Suprapubic skin (tissue), 4 donors: Measurements from ENCODE around the gene OR5AK2. TPM values are rescaled to one million over a fixed set of nuclear protein-coding genes. Genes with fewer than 3 reads are reported as not detected.

Experiments
- DNase-seq, 2 donors: peaks; one replicate each; pipeline ENCODE4 v3.0.0-alpha.2; 2019; ENCODE audit warnings: low spot score in 2 of 2
- H3K27ac ChIP-seq: fragments of 200-600 bp; sonication (generic); one replicate; pipeline ENCODE4 v1.5.1; 2019
- H3K27me3 ChIP-seq: fragments of 200-600 bp; sonication (generic); one replicate; pipeline ENCODE4 v1.5.1; 2019
- H3K36me3 ChIP-seq: fragments of 200-600 bp; sonication (generic); one replicate; pipeline ENCODE4 v1.5.1; 2019
- H3K4me1 ChIP-seq: fragments of 200-600 bp; sonication (generic); one replicate; pipeline ENCODE4 v1.5.1; 2019
- H3K4me3 ChIP-seq: fragments of 200-600 bp; sonication (generic); one replicate; pipeline ENCODE4 v1.5.1; 2019; ENCODE audit warnings: mild to moderate bottlenecking
- H3K9me3 ChIP-seq: fragments of 200-600 bp; sonication (generic); one replicate; pipeline ENCODE4 v1.5.1; 2019
- CTCF ChIP-seq, 2 donors: fragments of 200-600 bp in 1 of 2; fragments of 450-650 bp in 1 of 2; sonication (generic) in 1 of 2; IDR thresholded peaks; one replicate each; pipeline ENCODE4 v1.5.1; 2016 to 2019; ENCODE audit warnings: antibody characterized with exemption in 2 of 2, mild to moderate bottlenecking in 1 of 2, moderate library complexity in 1 of 2
- EP300 ChIP-seq: sonication (generic); formaldehyde crosslinking; IDR thresholded peaks from one replicate; pipeline ENCODE4 v1.6.1; 2017; ENCODE audit warnings: antibody characterized with exemption
- POLR2A ChIP-seq, 2 donors: fragments of 450-650 bp; IDR thresholded peaks; one replicate each; pipeline ENCODE4 v1.6.1; 2017; ENCODE audit warnings: antibody characterized with exemption in 2 of 2, mild to moderate bottlenecking in 2 of 2, moderate library complexity in 2 of 2
- POLR2AphosphoS5 ChIP-seq, 3 donors: sonication (generic); formaldehyde crosslinking; IDR thresholded peaks; one replicate each; pipeline ENCODE4 v1.6.1; 2017; ENCODE audit warnings: antibody characterized with exemption in 3 of 3
- WGBS: methylation state at CpG from one replicate; pipeline ENCODE4 v1.1.5; 2018; 5-methylcytosine and 5-hydroxymethylcytosine counted together
- total RNA-seq, 4 donors: library from RNA; depleted of rRNA; stranded (reverse); fragments of >200 nt; gene quantifications; one replicate each; pipeline ENCODE4 v1.1.0, GENCODE V29; 2016

The OR5AK2 gene
- total RNA-seq, 4 donors from 2014 or later: not detected

DNA sequence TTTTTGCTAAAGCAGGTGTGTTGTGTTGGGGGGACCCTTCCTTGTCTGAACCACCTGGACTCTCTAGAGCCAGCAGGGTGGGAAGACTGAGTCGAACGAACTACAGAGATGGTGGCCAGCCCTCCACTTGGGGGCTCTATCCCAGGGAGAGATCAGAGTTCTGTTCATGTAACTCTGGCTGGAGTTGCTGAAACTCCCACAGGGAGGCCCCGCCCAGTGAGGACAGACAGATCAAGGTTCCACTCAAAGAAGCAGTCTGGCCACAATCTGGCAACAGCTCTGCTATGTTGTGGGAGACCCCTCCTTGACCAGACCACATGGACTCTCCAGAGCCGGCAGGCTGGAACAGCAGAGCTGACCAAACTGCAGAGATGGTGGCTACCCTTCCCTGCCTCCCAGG lies 20.2 kb upstream of the OR5AK2 start:
- no peaks in the 10 kb centered on the region for H3K27me3 ChIP-seq
- H3K36me3 ChIP-seq: no peaks in the 10 kb centered on the region
- no peak for DNase-seq
- no peaks in the 10 kb centered on the region for H3K9me3 ChIP-seq
- H3K4me3 ChIP-seq: no peak overlapping the region
- H3K27ac ChIP-seq: no peak overlapping the region
- 93% methylated on average over 3 of the region's 4 CpGs for WGBS
- TF ChIP-seq POLR2A (IDR thresholded peaks at IDR 0.05): no peak
- TF ChIP-seq POLR2AphosphoS5 (IDR thresholded peaks at IDR 0.05): no peak
- no peak for TF ChIP-seq EP300
- TF ChIP-seq CTCF (IDR thresholded peaks at IDR 0.05): no peak
- no peaks in the 10 kb centered on the region for H3K4me1 ChIP-seq

DNA sequence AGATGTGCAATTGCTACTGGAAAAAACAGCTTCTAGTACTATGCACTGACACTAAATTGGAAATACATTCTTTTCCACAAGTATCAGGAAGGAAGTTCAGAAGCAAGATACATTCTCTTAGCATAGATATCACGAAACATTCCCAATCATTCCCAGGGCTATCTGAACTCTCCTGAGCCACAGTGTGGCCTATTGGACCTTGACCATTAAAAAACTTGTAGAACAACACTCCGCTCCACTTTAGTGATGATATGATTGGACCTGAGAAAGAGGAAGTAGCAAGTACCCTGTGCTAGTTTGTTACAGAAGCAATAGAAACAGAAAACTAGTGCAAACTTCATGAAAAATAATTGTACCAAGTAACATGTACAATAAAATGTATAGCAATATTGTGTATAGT lies 11.4 kb upstream of the OR5AK2 start:
- DNase-seq: no peak
- Histone ChIP-seq H3K36me3 (no peaks in the 10 kb centered on the region), H3K27ac (no peak overlapping the region), H3K4me1 (no peaks in the 10 kb centered on the region), H3K4me3 (no peak overlapping the region), H3K27me3 (no peaks in the 10 kb centered on the region), H3K9me3 (no peaks in the 10 kb centered on the region)
- WGBS: 96% methylated on average over 2 of the region's 2 CpGs
- TF ChIP-seq POLR2A (IDR thresholded peaks at IDR 0.05) (no peak), POLR2AphosphoS5 (IDR thresholded peaks at IDR 0.05) (no peak), EP300 (no peak), CTCF (IDR thresholded peaks at IDR 0.05) (no peak)

GRCh38 chr11:56990702-56991101 lies 2.0 kb downstream of the OR5AK2 start:
- Histone ChIP-seq H3K36me3 (no peaks in the 10 kb centered on the region), H3K4me3 (no peak overlapping the region), H3K4me1 (no peaks in the 10 kb centered on the region), H3K27ac (no peak overlapping the region), H3K27me3 (no peaks in the 10 kb centered on the region), H3K9me3 (no peaks in the 10 kb centered on the region)
- DNase-seq: no peak
- TF ChIP-seq EP300: no peak
- TF ChIP-seq POLR2A (IDR thresholded peaks at IDR 0.05): no peak
- no peak for TF ChIP-seq POLR2AphosphoS5 (IDR thresholded peaks at IDR 0.05)
- WGBS: 86% methylated on average over 2 of the region's 2 CpGs

DNA sequence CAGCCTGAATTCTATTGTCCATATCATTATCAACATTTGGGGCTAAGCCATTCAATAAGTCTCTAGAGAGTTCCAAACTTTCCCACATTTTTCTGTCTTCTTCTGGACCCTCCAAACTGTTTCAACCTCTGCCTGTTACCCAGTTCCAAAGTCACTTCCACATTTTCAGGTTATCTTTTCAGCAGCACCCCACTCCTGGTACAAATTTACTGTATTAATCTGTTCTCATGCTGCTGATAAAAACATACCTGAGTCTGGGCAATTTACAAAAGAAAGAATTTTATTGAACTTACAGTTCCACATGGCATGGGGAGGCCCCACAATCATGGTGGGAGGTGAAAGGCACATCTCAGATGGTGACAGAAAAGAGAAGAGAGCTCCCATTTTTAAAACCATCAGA lies 5.8 kb downstream of the OR5AK2 start:
- Histone ChIP-seq H3K4me3 (no peak overlapping the region), H3K9me3 (no peaks in the 10 kb centered on the region), H3K27ac (no peak overlapping the region), H3K27me3 (no peaks in the 10 kb centered on the region), H3K4me1 (no peaks in the 10 kb centered on the region), H3K36me3 (no peaks in the 10 kb centered on the region)
- TF ChIP-seq CTCF (IDR thresholded peaks at IDR 0.05) (no peak), POLR2A (IDR thresholded peaks at IDR 0.05) (no peak), POLR2AphosphoS5 (IDR thresholded peaks at IDR 0.05) (no peak), EP300 (no peak)
- DNase-seq: no peak

DNA sequence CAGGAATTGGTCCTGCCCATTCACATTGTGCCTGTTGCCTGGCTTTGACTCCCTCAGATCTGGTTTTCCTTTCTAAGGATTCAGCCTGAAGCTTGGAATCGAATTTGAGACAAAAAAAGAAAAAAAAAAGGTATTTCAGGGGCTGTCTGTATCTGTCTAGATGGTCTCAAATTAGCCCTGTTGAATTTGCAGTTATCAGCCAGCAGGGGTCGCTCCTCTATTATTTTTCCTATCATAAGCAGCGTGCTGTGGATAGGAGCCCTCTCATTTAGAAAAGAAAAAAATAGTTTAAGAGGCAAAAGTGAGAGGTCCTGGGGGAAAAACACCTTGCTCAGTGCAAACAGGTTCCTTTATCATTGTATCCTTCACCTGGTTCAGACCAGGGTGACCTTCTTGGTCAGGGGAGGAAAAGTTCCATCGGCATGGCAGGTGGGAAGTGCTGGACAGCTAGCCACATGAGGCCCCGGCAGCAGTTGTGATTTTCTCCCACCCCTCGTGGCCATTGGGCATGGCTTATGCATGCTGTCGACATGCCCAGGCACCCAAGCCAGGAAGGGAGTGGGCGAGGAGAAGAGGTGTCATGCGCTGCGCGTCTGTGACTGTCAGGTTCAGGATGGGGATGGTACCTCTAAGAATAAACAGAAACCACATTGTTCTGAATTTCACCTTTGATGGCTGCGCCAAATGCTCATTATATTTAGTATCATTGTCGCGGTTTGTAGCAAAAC lies 13.1 kb downstream of the OR5AK2 start:
- Histone ChIP-seq H3K27me3 (no peaks in the 10 kb centered on the region), H3K27ac (no peak overlapping the region), H3K4me1 (no peaks in the 10 kb centered on the region), H3K4me3 (no peak overlapping the region), H3K9me3 (peaks cover 10% of the 10 kb centered on the region), H3K36me3 (no peaks in the 10 kb centered on the region)
- WGBS: 80% methylated on average over 14 of the region's 14 CpGs
- DNase-seq: no peak
- TF ChIP-seq POLR2AphosphoS5 (IDR thresholded peaks at IDR 0.05) (no peak), CTCF (IDR thresholded peaks at IDR 0.05) (no peak), POLR2A (IDR thresholded peaks at IDR 0.05) (no peak), EP300 (no peak)

GRCh38 chr11:57008373-57008772 lies 19.7 kb downstream of the OR5AK2 start:
- Histone ChIP-seq H3K27ac (no peak overlapping the region), H3K9me3 (no peaks in the 10 kb centered on the region), H3K4me3 (no peak overlapping the region), H3K27me3 (peaks cover 3% of the 10 kb centered on the region), H3K4me1 (no peaks in the 10 kb centered on the region), H3K36me3 (no peaks in the 10 kb centered on the region)
- TF ChIP-seq EP300 (no peak), POLR2AphosphoS5 (IDR thresholded peaks at IDR 0.05) (no peak), POLR2A (IDR thresholded peaks at IDR 0.05) (no peak), CTCF (IDR thresholded peaks at IDR 0.05) (no peak)
- DNase-seq: no peak
- 80% methylated on average over 3 of the region's 3 CpGs for WGBS
